GM20000 (cell line): ENCODE results near the gene LMBRD1.
"Not testable (repeated sequence)": the region's sequence is repeated elsewhere in the genome, so short reads cannot be mapped to it uniquely, and the experiment has no call there.

Experiments
- DNase-seq: peaks from one replicate; pipeline ENCODE4 v3.0.0; 2012; ENCODE audit warnings: low spot score
- CTCF ChIP-seq: IDR thresholded peaks from 2 replicates; pipeline ENCODE4 v1.5.1; 2012; ENCODE audit warnings: mild to moderate bottlenecking, control low read depth; ENCODE audit errors: extremely low read depth, missing control alignments

Gene LMBRD1

GRCh38 chr6:69816026-69816425 is 19.2 kb upstream of the LMBRD1 start:
- DNase-seq, result no peak
- TF ChIP-seq CTCF, result no peak

- no peak for TF ChIP-seq CTCF
- DNase-seq, result no peak
Observed at GRCh38 chr6:69813508-69813907, 16.7 kb upstream of the LMBRD1 start.

GRCh38 chr6:69812746-69813427 is 16.1 kb upstream of the LMBRD1 start:
- TF ChIP-seq CTCF, result no peak
- DNase-seq, result no peak

- TF ChIP-seq CTCF, result no peak
- DNase-seq, result no peak
Observed at GRCh38 chr6:69802995-69803394, 6.2 kb upstream of the LMBRD1 start.

- TF ChIP-seq CTCF, result no peak
- DNase-seq, result no peak
Observed at GRCh38 chr6:69801711-69802110, 4.9 kb upstream of the LMBRD1 start.

GRCh38 chr6:69801225-69801624 is 4.4 kb upstream of the LMBRD1 start:
- DNase-seq, result no peak
- no peak for TF ChIP-seq CTCF

GRCh38 chr6:69798796-69799195 is 2.0 kb upstream of the LMBRD1 start:
- DNase-seq, result not testable (repeated sequence)

GRCh38 chr6:69796073-69796641 is 653 bp downstream of the LMBRD1 start:
- DNase-seq, result peak; percentile 27
- no peak for TF ChIP-seq CTCF
